ENCODE data around the gene FAM228B. TPM values are rescaled to one million over a fixed set of nuclear protein-coding genes. Genes with fewer than 3 reads are reported as not detected.

The FAM228B gene
- total and polyA plus RNA-seq, 9 of the 15 experiments (the other 6 are each of a cell fraction or from before 2014, with no cell fraction given), result 1.1 to 3.7 (median 2.6) TPM

DNA sequence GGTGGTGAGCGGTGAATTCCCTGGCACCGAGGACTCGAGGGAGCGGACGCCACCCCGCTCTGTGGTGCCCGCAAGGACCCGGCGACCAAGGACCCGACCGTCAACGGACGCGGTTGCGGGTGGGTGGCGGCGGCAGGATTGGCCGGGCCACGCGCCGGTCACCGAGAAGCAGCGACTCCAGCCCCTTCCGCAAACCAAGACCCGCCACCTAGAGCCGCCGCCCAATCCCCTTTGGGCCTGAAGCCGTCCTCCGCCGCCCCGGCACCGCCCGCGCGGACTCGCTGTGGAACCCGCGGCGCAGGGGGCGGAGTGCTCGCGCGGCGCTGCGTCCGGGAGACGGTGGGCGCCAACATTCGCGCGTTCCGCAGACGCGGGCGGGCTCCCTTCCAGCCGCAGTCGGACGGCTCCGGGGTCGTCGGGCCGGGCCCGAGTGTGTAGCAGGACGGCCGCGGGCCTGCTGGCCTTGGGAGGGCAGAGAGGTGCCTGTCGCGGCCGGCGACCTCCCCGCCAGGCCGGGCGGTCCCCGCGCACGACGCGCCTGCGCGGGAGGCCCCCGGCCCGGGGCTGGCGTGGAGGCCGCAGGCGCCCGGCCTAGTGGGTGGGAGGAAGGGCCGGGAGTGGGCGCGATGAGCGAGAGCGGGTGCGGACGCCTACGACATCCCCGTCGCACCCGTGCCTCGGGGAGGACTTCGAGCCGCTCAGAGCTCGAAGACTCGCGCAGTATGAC, at the start of gene FAM228B, which contains the start of gene PFN4 (continued):
- TF ChIP-seq, protein P1, sequence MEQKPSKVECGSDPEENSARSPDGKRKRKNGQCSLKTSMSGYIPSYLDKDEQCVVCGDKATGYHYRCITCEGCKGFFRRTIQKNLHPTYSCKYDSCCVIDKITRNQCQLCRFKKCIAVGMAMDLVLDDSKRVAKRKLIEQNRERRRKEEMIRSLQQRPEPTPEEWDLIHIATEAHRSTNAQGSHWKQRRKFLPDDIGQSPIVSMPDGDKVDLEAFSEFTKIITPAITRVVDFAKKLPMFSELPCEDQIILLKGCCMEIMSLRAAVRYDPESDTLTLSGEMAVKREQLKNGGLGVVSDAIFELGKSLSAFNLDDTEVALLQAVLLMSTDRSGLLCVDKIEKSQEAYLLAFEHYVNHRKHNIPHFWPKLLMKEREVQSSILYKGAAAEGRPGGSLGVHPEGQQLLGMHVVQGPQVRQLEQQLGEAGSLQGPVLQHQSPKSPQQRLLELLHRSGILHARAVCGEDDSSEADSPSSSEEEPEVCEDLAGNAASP (IDR thresholded peaks at IDR 0.05), result no peak
- TF ChIP-seq ZNF197 (CRISPR knock-in tag; IDR thresholded peaks at IDR 0.05; ENCODE audit: low read depth) (0 out of 2 replicates have a peak, but pooled peaks have one; percentile 64), COPS2 (conservative IDR thresholded peaks at IDR 0.05) (no peak), KDM5B (IDR thresholded peaks at IDR 0.05; ENCODE audit: insufficient replicate concordance, low read depth, low read length) (peak; percentile 90), SUPT5H (IDR thresholded peaks at IDR 0.05) (peak; percentile 71; the same call in 1 of the 2 replicates), FOXP1 (CRISPR knock-in tag; IDR thresholded peaks at IDR 0.05) (no peak), LEF1 (IDR thresholded peaks at IDR 0.05) (no peak), RUNX1 (IDR thresholded peaks at IDR 0.05; ENCODE audit: low read depth) (no peak), PHF21A (IDR thresholded peaks at IDR 0.05; ENCODE audit: borderline replicate concordance, low read depth) (no peak), CHD2 (IDR thresholded peaks at IDR 0.05; ENCODE audit: low read depth, low read length) (no peak), HLTF (IDR thresholded peaks at IDR 0.05) (no peak), PPARD (CRISPR knock-in tag; IDR thresholded peaks at IDR 0.05) (no peak), ZNF174 (CRISPR knock-in tag; IDR thresholded peaks at IDR 0.05) (no peak), FUS (optimal IDR thresholded peaks at IDR 0.05; ENCODE audit: low read depth, low read length) (peak; percentile 36), SOX6 (IDR thresholded peaks at IDR 0.05) (no peak), EP400 (IDR thresholded peaks at IDR 0.05) (peak; percentile 70; the same call in 1 of the 2 replicates), NFYB (IDR thresholded peaks at IDR 0.05; ENCODE audit: extremely low read depth, insufficient read length) (peak; percentile 74)
- TF ChIP-seq, protein P2, sequence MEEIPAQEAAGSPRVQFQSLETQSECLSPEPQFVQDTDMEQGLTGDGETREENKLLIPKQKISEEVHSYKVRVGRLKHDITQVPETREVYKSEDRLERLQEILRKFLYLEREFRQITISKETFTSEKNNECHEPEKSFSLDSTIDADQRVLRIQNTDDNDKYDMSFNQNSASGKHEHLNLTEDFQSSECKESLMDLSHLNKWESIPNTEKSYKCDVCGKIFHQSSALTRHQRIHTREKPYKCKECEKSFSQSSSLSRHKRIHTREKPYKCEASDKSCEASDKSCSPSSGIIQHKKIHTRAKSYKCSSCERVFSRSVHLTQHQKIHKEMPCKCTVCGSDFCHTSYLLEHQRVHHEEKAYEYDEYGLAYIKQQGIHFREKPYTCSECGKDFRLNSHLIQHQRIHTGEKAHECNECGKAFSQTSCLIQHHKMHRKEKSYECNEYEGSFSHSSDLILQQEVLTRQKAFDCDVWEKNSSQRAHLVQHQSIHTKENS (CRISPR knock-in tag; IDR thresholded peaks at IDR 0.05), result no peak
- TF ChIP-seq, protein P3, sequence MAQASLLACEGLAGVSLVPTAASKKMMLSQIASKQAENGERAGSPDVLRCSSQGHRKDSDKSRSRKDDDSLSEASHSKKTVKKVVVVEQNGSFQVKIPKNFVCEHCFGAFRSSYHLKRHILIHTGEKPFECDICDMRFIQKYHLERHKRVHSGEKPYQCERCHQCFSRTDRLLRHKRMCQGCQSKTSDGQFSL (CRISPR knock-in tag; IDR thresholded peaks at IDR 0.05), result no peak
- TF ChIP-seq, protein P3 (tag; IDR thresholded peaks at IDR 0.05), result no peak
- TF ChIP-seq, protein P4, sequence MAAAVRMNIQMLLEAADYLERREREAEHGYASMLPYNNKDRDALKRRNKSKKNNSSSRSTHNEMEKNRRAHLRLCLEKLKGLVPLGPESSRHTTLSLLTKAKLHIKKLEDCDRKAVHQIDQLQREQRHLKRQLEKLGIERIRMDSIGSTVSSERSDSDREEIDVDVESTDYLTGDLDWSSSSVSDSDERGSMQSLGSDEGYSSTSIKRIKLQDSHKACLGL (CRISPR knock-in tag; IDR thresholded peaks at IDR 0.05; ENCODE audit: borderline replicate concordance, poor library complexity, severe bottlenecking), result no peak
- TF ChIP-seq, protein P5, sequence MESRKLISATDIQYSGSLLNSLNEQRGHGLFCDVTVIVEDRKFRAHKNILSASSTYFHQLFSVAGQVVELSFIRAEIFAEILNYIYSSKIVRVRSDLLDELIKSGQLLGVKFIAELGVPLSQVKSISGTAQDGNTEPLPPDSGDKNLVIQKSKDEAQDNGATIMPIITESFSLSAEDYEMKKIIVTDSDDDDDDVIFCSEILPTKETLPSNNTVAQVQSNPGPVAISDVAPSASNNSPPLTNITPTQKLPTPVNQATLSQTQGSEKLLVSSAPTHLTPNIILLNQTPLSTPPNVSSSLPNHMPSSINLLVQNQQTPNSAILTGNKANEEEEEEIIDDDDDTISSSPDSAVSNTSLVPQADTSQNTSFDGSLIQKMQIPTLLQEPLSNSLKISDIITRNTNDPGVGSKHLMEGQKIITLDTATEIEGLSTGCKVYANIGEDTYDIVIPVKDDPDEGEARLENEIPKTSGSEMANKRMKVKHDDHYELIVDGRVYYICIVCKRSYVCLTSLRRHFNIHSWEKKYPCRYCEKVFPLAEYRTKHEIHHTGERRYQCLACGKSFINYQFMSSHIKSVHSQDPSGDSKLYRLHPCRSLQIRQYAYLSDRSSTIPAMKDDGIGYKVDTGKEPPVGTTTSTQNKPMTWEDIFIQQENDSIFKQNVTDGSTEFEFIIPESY (CRISPR knock-in tag; IDR thresholded peaks at IDR 0.05), result peak; percentile 68; the same call in 1 of the 2 replicates
- TF ChIP-seq, protein P6, sequence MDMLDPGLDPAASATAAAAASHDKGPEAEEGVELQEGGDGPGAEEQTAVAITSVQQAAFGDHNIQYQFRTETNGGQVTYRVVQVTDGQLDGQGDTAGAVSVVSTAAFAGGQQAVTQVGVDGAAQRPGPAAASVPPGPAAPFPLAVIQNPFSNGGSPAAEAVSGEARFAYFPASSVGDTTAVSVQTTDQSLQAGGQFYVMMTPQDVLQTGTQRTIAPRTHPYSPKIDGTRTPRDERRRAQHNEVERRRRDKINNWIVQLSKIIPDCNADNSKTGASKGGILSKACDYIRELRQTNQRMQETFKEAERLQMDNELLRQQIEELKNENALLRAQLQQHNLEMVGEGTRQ (CRISPR knock-in tag; IDR thresholded peaks at IDR 0.05), result no peak
